COLO668 (cell line): ENCODE data around the gene CACNA2D3.
"Not testable (repeated sequence)": the region's sequence is repeated elsewhere in the genome, so short reads cannot be mapped to it uniquely, and the experiment has no call there.

ENCODE experiments used
- DNase-seq: peaks from one replicate; lab custom pipeline; 2025; ENCODE audit not compliant: unreplicated experiment; lab: John Stamatoyannopoulos, UW

Gene CACNA2D3

GRCh38 chr3:54608041-54608440 lies 485.7 kb downstream of the CACNA2D3 start:
- DNase-seq, result no peak

DNA sequence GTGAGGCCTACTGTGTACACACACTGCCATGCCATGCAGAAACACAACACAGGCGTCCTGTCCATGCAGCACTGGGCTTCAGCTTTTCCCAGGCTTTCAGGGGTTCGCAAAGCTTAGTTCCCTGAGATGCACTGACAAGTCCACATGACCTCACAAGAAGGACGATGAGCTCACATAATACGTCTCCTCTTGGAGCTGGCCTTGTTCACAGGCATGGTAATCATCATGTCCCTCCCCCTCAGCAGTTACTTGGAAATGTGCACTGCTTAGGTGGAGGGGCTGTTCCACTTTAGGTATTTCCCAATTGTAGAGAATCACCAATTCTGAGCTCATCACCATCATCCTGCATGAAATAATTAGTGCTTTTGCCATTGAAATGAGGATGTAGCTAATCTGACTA lies 496.7 kb downstream of the CACNA2D3 start:
- DNase-seq, result no peak

- no peak for DNase-seq
Measured at GRCh38 chr3:54619531-54619930, 497.2 kb downstream of the CACNA2D3 start.

DNA sequence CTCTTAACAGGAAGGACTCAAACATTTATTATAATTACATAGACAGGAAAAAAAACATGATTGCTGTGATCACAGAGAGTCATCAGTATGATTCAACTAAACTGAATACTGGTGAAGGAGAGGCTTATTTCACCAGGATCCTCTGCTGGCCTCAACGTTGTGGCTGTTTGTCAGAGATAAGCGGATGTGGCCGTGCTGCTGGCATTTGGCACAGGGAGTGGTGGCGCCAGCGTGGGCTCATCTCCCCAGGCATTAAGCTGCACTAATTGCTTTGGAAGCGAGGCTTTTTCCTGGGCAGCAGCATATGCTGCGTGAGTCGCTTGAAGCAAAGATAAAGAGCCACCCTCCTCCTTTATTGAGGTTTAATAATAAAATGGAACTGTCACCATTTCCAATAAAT lies 498.8 kb downstream of the CACNA2D3 start:
- no peak for DNase-seq

GRCh38 chr3:54622678-54623077 lies 500.3 kb downstream of the CACNA2D3 start:
- no peak for DNase-seq

DNA sequence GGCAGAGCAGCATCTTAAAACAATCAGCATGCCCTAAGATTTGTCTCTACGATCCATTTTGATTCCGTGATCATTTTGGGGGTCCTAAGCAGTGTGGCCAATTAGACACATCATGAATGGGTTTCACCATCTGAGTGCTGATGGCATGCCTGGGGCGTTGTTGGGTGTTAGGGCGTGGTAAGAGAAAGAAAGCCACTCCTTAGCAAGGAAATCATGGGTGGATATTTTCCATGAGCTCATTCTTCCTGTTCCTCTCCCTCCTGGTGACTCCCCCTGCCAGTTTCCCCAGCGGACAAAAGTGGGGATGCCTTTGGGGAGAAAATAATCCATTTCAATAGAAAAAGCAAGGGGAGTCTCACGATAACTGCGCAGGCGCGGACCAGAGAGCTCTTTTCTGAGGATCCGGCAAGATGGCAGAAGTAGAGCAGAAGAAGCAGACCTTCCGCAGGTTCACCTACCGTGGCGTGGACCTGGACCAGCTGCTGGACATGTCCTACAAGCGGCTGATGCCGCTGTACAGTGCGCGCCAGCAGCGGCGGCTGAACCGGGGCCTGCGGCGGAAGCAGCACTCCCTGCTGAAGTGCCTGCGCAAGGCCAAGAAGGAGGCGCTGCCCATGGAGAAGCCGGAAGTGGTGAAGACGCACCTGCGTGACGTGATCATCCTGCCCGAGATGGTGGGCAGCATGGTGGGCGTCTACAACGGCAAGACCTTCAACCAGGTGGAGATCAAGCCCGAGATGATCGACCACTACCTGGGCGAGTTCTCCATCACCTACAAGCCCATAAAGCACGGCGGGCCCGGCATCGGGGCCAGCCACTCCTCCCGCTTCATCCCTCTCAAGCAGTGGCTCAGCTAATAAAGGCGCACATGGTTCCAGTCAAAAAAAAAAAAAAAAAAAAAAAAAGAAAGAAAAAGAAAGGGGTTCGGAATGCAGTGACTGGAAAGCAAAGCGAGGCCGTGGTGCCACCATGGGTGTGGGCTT lies 503.7 kb downstream of the CACNA2D3 start:
- DNase-seq, result no peak

DNA sequence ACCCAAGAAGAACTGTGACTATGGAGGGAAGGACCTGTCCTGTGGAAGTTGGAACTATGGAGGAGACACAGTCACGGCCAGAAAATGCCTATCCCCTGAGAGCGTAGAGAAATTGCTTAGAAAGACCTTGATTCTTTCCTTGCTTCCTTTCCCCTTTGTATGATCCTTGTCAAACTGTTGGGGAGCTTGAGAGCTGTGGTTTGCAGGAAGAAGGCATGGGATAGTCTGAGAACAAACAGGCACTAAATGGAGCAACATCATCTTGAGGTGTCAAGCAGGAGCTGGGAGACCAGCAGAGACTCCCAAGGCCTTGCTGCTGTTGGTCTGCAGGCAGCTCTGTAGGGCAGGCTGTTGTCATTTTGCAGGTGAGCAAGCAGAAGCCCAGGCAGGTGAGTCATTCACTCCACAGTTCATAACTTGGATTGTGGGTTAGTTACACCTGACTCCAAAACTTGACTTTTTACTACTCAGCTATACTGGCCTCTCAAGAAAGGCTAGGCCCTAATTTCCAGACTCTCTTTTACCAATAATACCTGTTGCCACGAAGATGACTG lies 506.6 kb downstream of the CACNA2D3 start:
- DNase-seq, result no peak

GRCh38 chr3:54630101-54630623 lies 507.8 kb downstream of the CACNA2D3 start:
- no peak for DNase-seq

DNA sequence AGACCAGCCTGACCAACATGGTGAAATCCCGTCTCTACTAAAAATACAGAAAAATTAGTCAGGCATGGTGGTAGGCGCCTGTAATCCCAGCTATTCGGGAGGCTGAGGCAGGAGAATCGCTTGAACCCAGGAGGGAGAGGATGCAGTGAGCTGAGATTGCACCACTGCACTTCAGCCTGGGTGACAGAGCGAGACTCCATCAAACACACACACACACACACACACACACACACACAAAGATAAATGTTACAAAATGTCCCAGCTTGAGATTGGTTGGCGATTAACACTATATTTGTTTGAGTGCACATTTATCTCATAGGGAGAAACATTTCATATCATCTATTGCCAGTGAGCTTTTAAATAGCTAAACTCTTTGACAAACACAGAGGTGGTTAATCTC lies 508.6 kb downstream of the CACNA2D3 start:
- not testable (repeated sequence) for DNase-seq

DNA sequence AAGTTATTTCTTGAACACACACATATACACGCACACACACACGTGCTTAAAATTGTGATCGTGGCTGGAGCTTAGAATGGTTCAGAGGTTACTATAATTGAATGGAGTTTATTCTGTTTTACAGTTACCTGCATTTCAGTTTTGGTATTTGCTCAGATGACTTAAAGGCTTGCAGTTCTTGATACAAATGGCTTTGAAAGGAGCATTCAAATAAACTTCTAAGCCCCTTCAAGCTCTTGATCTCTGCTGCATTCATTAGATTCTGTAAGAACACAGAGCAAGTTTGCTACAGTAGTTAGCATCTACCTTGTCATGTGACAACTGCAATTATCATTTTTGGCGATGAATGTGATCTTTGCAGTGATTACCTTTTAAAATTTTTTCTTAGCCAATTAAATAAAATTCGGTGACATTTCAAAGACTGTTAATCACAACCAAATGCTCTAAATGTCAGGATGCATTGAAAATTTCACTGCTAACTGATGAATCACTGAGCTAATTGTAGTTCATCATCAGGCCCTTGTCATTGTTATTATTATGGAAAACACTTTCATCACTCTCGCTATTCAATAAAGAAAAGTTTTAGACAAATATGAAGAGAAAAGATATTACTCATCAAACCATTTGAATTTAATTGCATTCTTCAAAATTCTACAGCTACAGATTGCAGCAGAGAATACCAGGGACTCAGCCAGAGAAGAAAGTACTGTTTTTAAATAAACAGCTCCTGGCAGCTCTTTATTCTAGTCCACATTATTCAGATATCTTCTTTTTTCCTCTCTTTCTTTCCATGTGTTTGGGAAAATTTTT lies 509.4 kb downstream of the CACNA2D3 start:
- DNase-seq, result no peak

- no peak for DNase-seq
Measured at GRCh38 chr3:54632326-54632665, 509.9 kb downstream of the CACNA2D3 start.

GRCh38 chr3:54632834-54633233 lies 510.5 kb downstream of the CACNA2D3 start:
- no peak for DNase-seq

GRCh38 chr3:54633444-54634121 lies 511.2 kb downstream of the CACNA2D3 start:
- no peak for DNase-seq

DNA sequence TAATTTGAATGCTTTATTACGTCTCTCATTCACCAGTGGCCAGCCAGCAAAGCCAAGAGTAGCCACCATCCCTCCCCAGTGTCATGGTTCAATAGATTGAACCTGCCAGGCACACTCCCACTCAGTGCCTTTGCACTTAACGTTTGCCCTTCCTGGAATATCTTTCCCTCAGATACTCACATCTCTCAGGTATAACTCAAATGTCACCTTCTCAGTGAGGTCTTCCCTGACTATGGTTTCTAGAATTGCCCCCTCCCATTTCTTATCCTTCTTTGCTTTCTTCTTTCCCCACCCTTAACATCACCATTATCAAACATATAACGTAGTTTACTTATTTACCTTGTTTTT lies 511.7 kb downstream of the CACNA2D3 start:
- DNase-seq, result no peak

- DNase-seq, result not testable (repeated sequence)
Measured at GRCh38 chr3:54639790-54640372, 517.5 kb downstream of the CACNA2D3 start.

GRCh38 chr3:54641226-54642014 lies 519.1 kb downstream of the CACNA2D3 start:
- DNase-seq, result no peak

- no peak for DNase-seq
Measured at GRCh38 chr3:54642147-54642546, 519.8 kb downstream of the CACNA2D3 start.

- DNase-seq, result no peak
Measured at GRCh38 chr3:54647721-54648120, 525.4 kb downstream of the CACNA2D3 start.

GRCh38 chr3:54649551-54649950 lies 527.2 kb downstream of the CACNA2D3 start:
- DNase-seq, result no peak
